HepG2 (cell line): ENCODE results near the gene C2orf92. TPM values are rescaled to one million over a fixed set of nuclear protein-coding genes. Genes with fewer than 3 reads are reported as not detected.

ENCODE experiments used
- ATM ChIP-seq: fragments of 450-650 bp; IDR thresholded peaks from 2 replicates; pipeline ENCODE4 v1.7.1; 2017; ENCODE audit warnings: mild to moderate bottlenecking, borderline replicate concordance
- BHLHE40 ChIP-seq: IDR thresholded peaks from 2 replicates; pipeline ENCODE4 v1.6.1; 2011; ENCODE audit warnings: low read length, improper control_type of control experiment
- CHD4 ChIP-seq: fragments of 200-600 bp; sonication (generic); IDR thresholded peaks from 2 replicates; pipeline ENCODE4 v1.7.0; 2017; ENCODE audit warnings: mild to moderate bottlenecking, low read length, borderline replicate concordance
- GTF3A ChIP-seq: sonication (generic); formaldehyde crosslinking; conservative IDR thresholded peaks from 2 replicates; pipeline ENCODE4 v1.4.0; 2020; ENCODE audit warnings: mild to moderate bottlenecking, missing genetic modification reagents
- HMGXB3 ChIP-seq: sonication (generic); formaldehyde crosslinking; IDR thresholded peaks from 2 replicates; pipeline ENCODE4 v1.4.0; 2020; ENCODE audit warnings: missing genetic modification reagents, borderline replicate concordance
- POGZ ChIP-seq: sonication (generic); formaldehyde crosslinking; IDR thresholded peaks from 2 replicates; pipeline ENCODE4 v1.4.0; 2020; ENCODE audit warnings: mild to moderate bottlenecking, missing genetic modification reagents
- RFXANK ChIP-seq: IDR thresholded peaks from 2 replicates; pipeline ENCODE4 v1.6.1; 2016
- ZNF101 ChIP-seq: sonication (generic); formaldehyde crosslinking; IDR thresholded peaks from 2 replicates; pipeline ENCODE4 v1.4.0; 2020; ENCODE audit warnings: mild to moderate bottlenecking, low read depth, missing genetic modification reagents, borderline replicate concordance
- ZNF280B ChIP-seq: sonication (generic); formaldehyde crosslinking; IDR thresholded peaks from 2 replicates; pipeline ENCODE4 v1.5.0; 2020; ENCODE audit warnings: missing genetic modification reagents, mild to moderate bottlenecking, borderline replicate concordance
- ZNF337 ChIP-seq: sonication (generic); formaldehyde crosslinking; IDR thresholded peaks from 2 replicates; pipeline ENCODE4 v1.5.1; 2020; ENCODE audit warnings: missing genetic modification reagents, low read depth, mild to moderate bottlenecking, borderline replicate concordance
- ZNF766 ChIP-seq: sonication (generic); formaldehyde crosslinking; IDR thresholded peaks from 2 replicates; pipeline ENCODE4 v1.5.0; 2020; ENCODE audit warnings: missing genetic modification reagents, borderline replicate concordance
- ZNF776 ChIP-seq: sonication (generic); formaldehyde crosslinking; IDR thresholded peaks from 2 replicates; pipeline ENCODE4 v1.4.0; 2020; ENCODE audit warnings: mild to moderate bottlenecking, missing genetic modification reagents
- polyA plus RNA-seq, 8 experiments: library from polyadenylated mRNA; depleted of rRNA in 3 of 8; stranded (reverse) in 7 of 8; unstranded in 1 of 8; fragments of >200 nt; fragmentation: Illumina TruSeq in 4 of 8; extraction: Trizol in 4 of 8; gene quantifications; 2 replicates each; pipeline versions ENCODE4 v1.2.1 to v1.2.3, GENCODE V29; 2011 to 2016; ENCODE audit warnings: low read depth in 4 of 8, missing spikeins in 1 of 8, mixed read lengths in 1 of 8; ENCODE audit not compliant: insufficient read depth in 1 of 8
- total RNA-seq, 5 experiments: library from RNA; depleted of rRNA; stranded (reverse); fragments of >200 nt; fragmentation: Illumina TruSeq; extraction: Trizol; gene quantifications; 2 replicates each; pipeline ENCODE4 v1.2.3, GENCODE V29; 2016; ENCODE audit warnings: low read depth in 1 of 5
- TF ChIP-seq, protein P1 (sequence below): sonication (generic); formaldehyde crosslinking; IDR thresholded peaks from 2 replicates; pipeline ENCODE4 v1.4.0; 2020; ENCODE audit warnings: mild to moderate bottlenecking, missing genetic modification reagents
- TF ChIP-seq, protein P2 (sequence below): sonication (generic); formaldehyde crosslinking; IDR thresholded peaks from 2 replicates; pipeline ENCODE4 v1.5.1; 2020; ENCODE audit warnings: missing genetic modification reagents, mild to moderate bottlenecking, borderline replicate concordance
- TF ChIP-seq, protein P3 (sequence below): sonication (generic); formaldehyde crosslinking; IDR thresholded peaks from 2 replicates; pipeline ENCODE4 v1.5.1; 2020; ENCODE audit warnings: missing genetic modification reagents, mild to moderate bottlenecking, borderline replicate concordance
- TF ChIP-seq, protein P4 (sequence below): sonication (generic); formaldehyde crosslinking; IDR thresholded peaks from 2 replicates; pipeline ENCODE4 v1.4.0; 2020; ENCODE audit warnings: missing genetic modification reagents

C2orf92 gene
- total and polyA plus RNA-seq, 2 of the 13 experiments (the other 11 are each of a cell fraction or from before 2014, with no cell fraction given): 4.9 to 5.0 TPM

DNA sequence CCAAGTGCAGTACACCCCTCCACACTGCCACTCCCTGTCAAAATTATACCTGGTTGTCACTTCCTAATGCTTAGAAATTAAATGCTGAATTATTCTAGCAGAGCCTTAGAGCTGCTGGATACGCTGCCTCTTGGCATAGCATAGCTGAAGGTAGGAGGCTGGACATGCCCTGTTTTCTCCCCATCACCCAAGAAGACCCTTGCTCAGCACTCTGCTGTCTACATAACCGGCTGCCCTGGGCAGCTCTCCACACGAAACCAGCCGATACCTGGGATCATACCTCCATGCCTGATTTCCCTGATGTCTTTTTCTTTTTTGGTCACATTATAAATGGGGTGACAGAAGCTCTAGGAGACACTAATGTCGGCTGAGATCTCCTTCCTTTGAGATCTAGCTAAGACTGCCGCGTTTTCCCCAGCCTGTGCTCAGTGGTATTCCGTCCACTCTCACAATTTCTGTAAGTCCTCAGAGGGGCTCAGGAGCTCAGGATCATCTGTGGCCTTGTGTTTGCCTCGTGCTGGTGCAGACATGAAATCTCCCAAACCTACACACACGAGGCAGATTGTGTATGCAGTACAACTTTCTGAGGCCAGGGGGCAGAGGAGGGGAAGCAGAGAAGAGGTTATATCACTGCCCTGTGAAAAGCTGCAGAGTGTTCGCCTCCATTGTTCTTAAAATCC lies 30.4 kb downstream of the C2orf92 start (continued):
- TF ChIP-seq HMGXB3 (CRISPR knock-in tag): 0 out of 2 replicates have a peak, but pooled peaks have one; percentile 37
- no peak for TF ChIP-seq ZNF101
- TF ChIP-seq ATM: no peak
- TF ChIP-seq, protein P1, sequence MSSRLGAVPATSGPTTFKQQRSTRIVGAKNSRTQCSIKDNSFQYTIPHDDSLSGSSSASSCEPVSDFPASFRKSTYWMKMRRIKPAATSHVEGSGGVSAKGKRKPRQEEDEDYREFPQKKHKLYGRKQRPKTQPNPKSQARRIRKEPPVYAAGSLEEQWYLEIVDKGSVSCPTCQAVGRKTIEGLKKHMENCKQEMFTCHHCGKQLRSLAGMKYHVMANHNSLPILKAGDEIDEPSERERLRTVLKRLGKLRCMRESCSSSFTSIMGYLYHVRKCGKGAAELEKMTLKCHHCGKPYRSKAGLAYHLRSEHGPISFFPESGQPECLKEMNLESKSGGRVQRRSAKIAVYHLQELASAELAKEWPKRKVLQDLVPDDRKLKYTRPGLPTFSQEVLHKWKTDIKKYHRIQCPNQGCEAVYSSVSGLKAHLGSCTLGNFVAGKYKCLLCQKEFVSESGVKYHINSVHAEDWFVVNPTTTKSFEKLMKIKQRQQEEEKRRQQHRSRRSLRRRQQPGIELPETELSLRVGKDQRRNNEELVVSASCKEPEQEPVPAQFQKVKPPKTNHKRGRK: no peak
- no peak for TF ChIP-seq ZNF337 (CRISPR knock-in tag)
- TF ChIP-seq CHD4: no peak
- TF ChIP-seq, protein P2, sequence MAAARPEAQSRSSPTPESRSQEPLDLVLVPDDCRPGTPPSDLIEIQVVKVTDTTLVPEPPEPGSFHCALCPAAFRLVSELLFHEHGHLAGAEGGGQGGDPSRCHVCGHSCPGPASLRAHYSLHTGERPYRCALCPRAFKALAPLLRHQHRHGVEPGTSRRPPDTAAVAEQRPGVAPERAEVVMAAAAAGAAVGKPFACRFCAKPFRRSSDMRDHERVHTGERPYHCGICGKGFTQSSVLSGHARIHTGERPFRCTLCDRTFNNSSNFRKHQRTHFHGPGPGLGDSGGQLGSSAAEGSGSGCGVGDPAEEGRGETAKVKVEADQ (CRISPR knock-in tag): no peak
- TF ChIP-seq, protein P3, sequence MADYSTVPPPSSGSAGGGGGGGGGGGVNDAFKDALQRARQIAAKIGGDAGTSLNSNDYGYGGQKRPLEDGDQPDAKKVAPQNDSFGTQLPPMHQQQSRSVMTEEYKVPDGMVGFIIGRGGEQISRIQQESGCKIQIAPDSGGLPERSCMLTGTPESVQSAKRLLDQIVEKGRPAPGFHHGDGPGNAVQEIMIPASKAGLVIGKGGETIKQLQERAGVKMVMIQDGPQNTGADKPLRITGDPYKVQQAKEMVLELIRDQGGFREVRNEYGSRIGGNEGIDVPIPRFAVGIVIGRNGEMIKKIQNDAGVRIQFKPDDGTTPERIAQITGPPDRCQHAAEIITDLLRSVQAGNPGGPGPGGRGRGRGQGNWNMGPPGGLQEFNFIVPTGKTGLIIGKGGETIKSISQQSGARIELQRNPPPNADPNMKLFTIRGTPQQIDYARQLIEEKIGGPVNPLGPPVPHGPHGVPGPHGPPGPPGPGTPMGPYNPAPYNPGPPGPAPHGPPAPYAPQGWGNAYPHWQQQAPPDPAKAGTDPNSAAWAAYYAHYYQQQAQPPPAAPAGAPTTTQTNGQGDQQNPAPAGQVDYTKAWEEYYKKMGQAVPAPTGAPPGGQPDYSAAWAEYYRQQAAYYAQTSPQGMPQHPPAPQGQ: no peak
- no peak for TF ChIP-seq POGZ (CRISPR knock-in tag)
- TF ChIP-seq, protein P4, sequence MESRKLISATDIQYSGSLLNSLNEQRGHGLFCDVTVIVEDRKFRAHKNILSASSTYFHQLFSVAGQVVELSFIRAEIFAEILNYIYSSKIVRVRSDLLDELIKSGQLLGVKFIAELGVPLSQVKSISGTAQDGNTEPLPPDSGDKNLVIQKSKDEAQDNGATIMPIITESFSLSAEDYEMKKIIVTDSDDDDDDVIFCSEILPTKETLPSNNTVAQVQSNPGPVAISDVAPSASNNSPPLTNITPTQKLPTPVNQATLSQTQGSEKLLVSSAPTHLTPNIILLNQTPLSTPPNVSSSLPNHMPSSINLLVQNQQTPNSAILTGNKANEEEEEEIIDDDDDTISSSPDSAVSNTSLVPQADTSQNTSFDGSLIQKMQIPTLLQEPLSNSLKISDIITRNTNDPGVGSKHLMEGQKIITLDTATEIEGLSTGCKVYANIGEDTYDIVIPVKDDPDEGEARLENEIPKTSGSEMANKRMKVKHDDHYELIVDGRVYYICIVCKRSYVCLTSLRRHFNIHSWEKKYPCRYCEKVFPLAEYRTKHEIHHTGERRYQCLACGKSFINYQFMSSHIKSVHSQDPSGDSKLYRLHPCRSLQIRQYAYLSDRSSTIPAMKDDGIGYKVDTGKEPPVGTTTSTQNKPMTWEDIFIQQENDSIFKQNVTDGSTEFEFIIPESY (CRISPR knock-in tag): peak; percentile 30; the same call in 1 of the 2 replicates
- no peak for TF ChIP-seq GTF3A
- no peak for TF ChIP-seq ZNF776 (CRISPR knock-in tag)
- TF ChIP-seq BHLHE40: no peak
- no peak for TF ChIP-seq ZNF766 (CRISPR knock-in tag)
- no peak for TF ChIP-seq ZNF280B
- no peak for TF ChIP-seq RFXANK (CRISPR knock-in tag)
